ENCODE results near the gene ZNF277. TPM values are rescaled to one million over a fixed set of nuclear protein-coding genes. Genes with fewer than 3 reads are reported as not detected.

The ZNF277 gene
- total RNA-seq, 4 donors from 2014 or later, result 18.3 to 25.6 (median 19.5) TPM

DNA sequence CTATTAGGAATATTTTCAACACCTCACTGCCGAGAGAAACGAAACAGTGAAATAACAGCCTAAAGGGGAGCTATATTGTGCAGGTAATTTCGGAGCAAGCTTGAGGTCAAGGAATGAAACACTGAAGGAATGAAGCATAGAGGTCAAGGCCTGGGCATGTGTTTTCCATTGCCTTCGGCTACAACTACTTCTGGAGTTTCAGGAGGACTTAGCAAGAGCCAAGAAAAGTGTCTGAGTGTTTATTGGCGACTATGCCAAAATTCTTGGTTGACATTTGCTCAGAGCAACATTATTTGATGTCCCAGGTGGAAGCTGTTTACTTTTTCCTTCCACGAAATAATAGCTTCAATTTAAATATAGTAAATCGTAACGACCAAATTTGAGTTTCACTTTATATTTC, 154.2 kb downstream of the ZNF277 start:
- TF ChIP-seq, protein P1, sequence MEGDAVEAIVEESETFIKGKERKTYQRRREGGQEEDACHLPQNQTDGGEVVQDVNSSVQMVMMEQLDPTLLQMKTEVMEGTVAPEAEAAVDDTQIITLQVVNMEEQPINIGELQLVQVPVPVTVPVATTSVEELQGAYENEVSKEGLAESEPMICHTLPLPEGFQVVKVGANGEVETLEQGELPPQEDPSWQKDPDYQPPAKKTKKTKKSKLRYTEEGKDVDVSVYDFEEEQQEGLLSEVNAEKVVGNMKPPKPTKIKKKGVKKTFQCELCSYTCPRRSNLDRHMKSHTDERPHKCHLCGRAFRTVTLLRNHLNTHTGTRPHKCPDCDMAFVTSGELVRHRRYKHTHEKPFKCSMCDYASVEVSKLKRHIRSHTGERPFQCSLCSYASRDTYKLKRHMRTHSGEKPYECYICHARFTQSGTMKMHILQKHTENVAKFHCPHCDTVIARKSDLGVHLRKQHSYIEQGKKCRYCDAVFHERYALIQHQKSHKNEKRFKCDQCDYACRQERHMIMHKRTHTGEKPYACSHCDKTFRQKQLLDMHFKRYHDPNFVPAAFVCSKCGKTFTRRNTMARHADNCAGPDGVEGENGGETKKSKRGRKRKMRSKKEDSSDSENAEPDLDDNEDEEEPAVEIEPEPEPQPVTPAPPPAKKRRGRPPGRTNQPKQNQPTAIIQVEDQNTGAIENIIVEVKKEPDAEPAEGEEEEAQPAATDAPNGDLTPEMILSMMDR (IDR thresholded peaks at IDR 0.05), result no peak
- TF ChIP-seq POLR2A (IDR thresholded peaks at IDR 0.05), result no peak
- no peaks in the 10 kb centered on the region for H3K36me3 ChIP-seq
- DNase-seq, result no peak
- no peaks in the 10 kb centered on the region for H3K9me3 ChIP-seq
- H3K4me1 ChIP-seq, result no peaks in the 10 kb centered on the region
- H3K27me3 ChIP-seq, result no peaks in the 10 kb centered on the region
- H3K4me3 ChIP-seq, result no peak overlapping the region
- H3K27ac ChIP-seq, result no peak overlapping the region

DNA sequence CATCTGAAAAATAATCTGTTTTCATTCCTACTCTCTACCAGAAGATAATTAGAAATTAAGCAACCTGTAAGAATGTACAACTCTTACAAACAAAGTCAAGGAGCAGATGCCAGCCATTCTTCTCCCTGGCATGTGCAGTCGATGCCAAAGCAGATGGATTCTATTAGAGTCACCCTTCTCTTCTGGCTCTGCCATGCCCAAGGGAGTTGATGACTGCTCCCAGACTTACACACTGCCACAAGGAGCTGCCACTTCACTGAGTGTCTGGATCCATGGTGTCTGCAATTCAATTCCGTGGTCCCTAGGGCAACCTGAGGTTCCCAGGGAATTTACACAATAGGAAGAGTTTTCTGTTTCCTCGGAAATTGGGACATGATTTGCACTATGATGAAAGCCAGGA, 154.7 kb downstream of the ZNF277 start:
- Histone ChIP-seq H3K9me3 (no peaks in the 10 kb centered on the region), H3K4me1 (no peaks in the 10 kb centered on the region), H3K27me3 (no peaks in the 10 kb centered on the region), H3K4me3 (no peak overlapping the region), H3K36me3 (no peaks in the 10 kb centered on the region), H3K27ac (no peak overlapping the region)
- no peak for DNase-seq
- no peak for TF ChIP-seq POLR2A (IDR thresholded peaks at IDR 0.05)
- TF ChIP-seq, protein P1 (IDR thresholded peaks at IDR 0.05), result no peak

DNA sequence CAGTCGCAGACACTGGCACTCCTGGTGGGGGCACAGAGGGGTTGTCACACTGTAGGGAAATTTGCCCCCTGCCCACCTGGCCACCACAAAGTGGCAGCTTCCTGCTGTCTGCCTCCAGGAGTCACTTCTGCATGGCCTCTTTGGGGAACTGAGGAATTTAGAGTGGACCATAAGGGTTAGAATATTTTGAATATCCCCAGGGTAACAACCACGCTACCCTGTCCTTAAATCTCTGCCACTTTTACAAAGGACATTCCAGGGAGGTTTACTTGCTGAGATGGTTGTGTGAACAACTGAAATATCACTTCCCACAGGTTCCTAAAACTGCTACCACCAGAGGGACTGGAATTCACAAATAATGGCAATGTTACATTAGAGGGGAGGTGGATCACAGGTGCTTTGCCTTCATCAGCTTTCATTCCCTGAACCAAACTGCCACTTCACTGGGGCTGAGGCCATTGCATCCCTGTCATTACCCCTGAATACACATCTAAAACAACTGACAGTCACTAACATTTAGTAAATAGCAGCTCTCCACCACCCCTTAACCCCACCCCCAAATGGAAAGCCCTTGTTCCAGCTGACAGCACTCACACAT, 155.7 kb downstream of the ZNF277 start:
- Histone ChIP-seq H3K4me1 (no peaks in the 10 kb centered on the region), H3K9me3 (no peaks in the 10 kb centered on the region), H3K36me3 (no peaks in the 10 kb centered on the region), H3K27ac (no peak overlapping the region), H3K27me3 (no peaks in the 10 kb centered on the region), H3K4me3 (no peak overlapping the region)
- DNase-seq, result no peak
- TF ChIP-seq, protein P1 (IDR thresholded peaks at IDR 0.05), result no peak
- no peak for TF ChIP-seq POLR2A (IDR thresholded peaks at IDR 0.05)

DNA sequence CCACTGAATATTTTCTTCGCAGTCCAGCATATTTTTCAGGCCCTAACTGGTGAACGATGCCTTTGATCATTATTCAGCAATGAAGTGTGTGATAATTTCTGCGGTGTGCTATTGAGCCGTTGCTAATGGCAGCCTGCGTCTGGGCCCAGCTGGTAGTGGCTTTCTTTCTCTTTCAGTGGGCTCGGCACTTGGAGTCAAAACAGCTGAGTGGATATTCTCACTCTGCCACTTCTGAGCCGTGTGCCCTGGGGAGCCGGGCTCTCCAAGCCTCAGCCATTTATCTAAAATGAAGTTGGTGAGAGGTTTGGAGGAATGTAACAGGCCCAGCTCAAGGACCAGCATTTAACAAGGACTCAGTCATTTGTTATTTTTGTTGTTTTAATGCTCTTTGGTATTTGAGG, 156.2 kb downstream of the ZNF277 start:
- no peak overlapping the region for H3K27ac ChIP-seq

DNA sequence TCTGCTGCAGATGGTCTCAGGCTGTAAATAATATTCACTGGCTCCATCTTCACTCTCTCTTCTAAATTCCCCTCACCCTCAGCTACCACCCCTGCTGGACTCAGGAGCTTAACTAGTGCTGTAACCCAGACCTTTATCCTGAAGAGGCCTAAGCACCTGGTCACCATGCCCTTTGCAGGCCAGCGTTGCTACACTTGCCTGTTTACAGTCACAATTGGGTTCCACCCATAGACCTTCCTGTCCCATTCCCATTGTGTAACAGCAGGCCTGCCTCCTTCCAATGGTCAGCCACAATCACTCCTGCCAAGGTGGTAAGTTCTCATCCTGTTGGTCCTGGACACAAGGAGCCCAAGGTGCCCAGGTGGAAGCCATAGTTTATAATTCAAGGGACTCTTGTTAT, 157.9 kb downstream of the ZNF277 start:
- no peak for DNase-seq
- H3K4me3 ChIP-seq, result no peak overlapping the region
- no peaks in the 10 kb centered on the region for H3K27me3 ChIP-seq
- TF ChIP-seq POLR2A (IDR thresholded peaks at IDR 0.05), result no peak
- TF ChIP-seq, protein P1 (IDR thresholded peaks at IDR 0.05), result no peak
- H3K9me3 ChIP-seq, result no peaks in the 10 kb centered on the region
- no peak overlapping the region for H3K27ac ChIP-seq
- no peaks in the 10 kb centered on the region for H3K4me1 ChIP-seq
- no peaks in the 10 kb centered on the region for H3K36me3 ChIP-seq

More for the DNA sequence above, 156.2 kb downstream of the ZNF277 start:
- Histone ChIP-seq H3K27me3 (no peaks in the 10 kb centered on the region), H3K36me3 (no peaks in the 10 kb centered on the region), H3K4me3 (no peak overlapping the region), H3K9me3 (no peaks in the 10 kb centered on the region), H3K4me1 (no peaks in the 10 kb centered on the region)
- TF ChIP-seq, protein P1 (IDR thresholded peaks at IDR 0.05), result no peak
- TF ChIP-seq POLR2A (IDR thresholded peaks at IDR 0.05), result no peak
- no peak for DNase-seq

DNA sequence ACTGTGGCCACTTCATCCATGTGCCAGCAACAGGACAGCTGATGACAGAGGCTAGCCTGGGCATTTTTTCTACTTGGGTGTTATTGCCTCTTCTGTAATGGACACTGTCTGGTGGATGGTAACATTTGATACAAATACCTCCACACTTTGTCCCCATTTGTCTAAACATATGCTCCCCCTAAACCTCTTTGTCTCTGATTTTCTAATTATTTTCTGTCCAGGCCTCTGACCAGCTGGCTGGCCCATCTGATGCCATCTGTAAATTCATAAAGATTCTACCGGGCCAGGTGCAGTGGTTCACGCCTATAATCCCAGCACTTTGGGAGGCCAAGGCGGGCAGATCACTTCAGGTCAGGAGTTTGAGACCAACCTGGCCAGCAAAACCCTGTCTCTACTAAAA, 159.1 kb downstream of the ZNF277 start:
- Histone ChIP-seq H3K36me3 (no peaks in the 10 kb centered on the region), H3K9me3 (no peaks in the 10 kb centered on the region), H3K27ac (no peak overlapping the region), H3K27me3 (no peaks in the 10 kb centered on the region), H3K4me3 (no peak overlapping the region), H3K4me1 (no peaks in the 10 kb centered on the region)
- no peak for DNase-seq
- TF ChIP-seq, protein P1 (IDR thresholded peaks at IDR 0.05), result no peak
- no peak for TF ChIP-seq POLR2A (IDR thresholded peaks at IDR 0.05)
